ENCODE results near the gene ACSS2. TPM values are rescaled to one million over a fixed set of nuclear protein-coding genes. Genes with fewer than 3 reads are reported as not detected.
"Not testable (repeated sequence)": the region's sequence is repeated elsewhere in the genome, so short reads cannot be mapped to it uniquely, and the experiment has no call there.

Gene ACSS2
- polyA plus RNA-seq, 3 donors from 2014 or later = 1.5 to 4.9 (median 3.5) TPM

GRCh38 chr20:34862724-34863123 lies 13.7 kb upstream of the ACSS2 start:
- Mint-ChIP-seq H3K4me1 (peaks cover 0 to 11% of the 10 kb centered on the region in 2 donors), H3K27ac (no peak overlapping the region), H3K4me3 (no peak overlapping the region), H3K27me3 (ENCODE audit: low read depth in 3 of 3) (no peaks in the 10 kb centered on the region), H3K36me3 (peaks cover 0 to 11% (median 11%) of the 10 kb centered on the region in 3 donors), H3K9me3 (no peaks in the 10 kb centered on the region)
- DNase-seq = no peak

- H3K4me1 Mint-ChIP-seq = peaks cover 0 to 11% of the 10 kb centered on the region in 2 donors
- H3K4me3 Mint-ChIP-seq = no peak overlapping the region
- DNase-seq = no peak
- H3K9me3 Mint-ChIP-seq = no peaks in the 10 kb centered on the region
- H3K36me3 Mint-ChIP-seq = peaks cover 0 to 11% (median 8%) of the 10 kb centered on the region in 3 donors
- no peak overlapping the region for H3K27ac Mint-ChIP-seq
- H3K27me3 Mint-ChIP-seq (ENCODE audit: low read depth in 3 of 3) = peaks cover 0 to 1% (median 0%) of the 10 kb centered on the region in 3 donors
Measured at GRCh38 chr20:34863421-34863965, 12.9 kb upstream of the ACSS2 start.

GRCh38 chr20:34864216-34864615 lies 12.2 kb upstream of the ACSS2 start:
- no peak for DNase-seq
- Mint-ChIP-seq H3K4me3 (no peak overlapping the region), H3K27me3 (ENCODE audit: low read depth in 3 of 3) (peaks cover 0 to 1% (median 0%) of the 10 kb centered on the region in 3 donors), H3K36me3 (peaks cover 0 to 11% (median 8%) of the 10 kb centered on the region in 3 donors), H3K9me3 (no peaks in the 10 kb centered on the region), H3K4me1 (peaks cover 0 to 11% of the 10 kb centered on the region in 2 donors), H3K27ac (peak overlapping the region in 2 of 6 donors; percentile 8 to 47)

- peaks cover 0 to 2% (median 0%) of the 10 kb centered on the region in 6 donors for H3K9me3 Mint-ChIP-seq
- H3K27me3 Mint-ChIP-seq (ENCODE audit: low read depth in 3 of 3) = peaks cover 4 to 14% (median 13%) of the 10 kb centered on the region in 3 donors
- no peak for DNase-seq
- peaks cover 40 to 48% of the 10 kb centered on the region in 2 donors for H3K4me1 Mint-ChIP-seq
- no peaks in the 10 kb centered on the region for H3K36me3 Mint-ChIP-seq
- H3K27ac Mint-ChIP-seq = peak overlapping the region in 1 of 6 donors; percentile 74
- H3K4me3 Mint-ChIP-seq = peak overlapping the region; percentile 36 to 85 (median 79)
Measured at GRCh38 chr20:34871320-34871926, 5.0 kb upstream of the ACSS2 start.

DNA sequence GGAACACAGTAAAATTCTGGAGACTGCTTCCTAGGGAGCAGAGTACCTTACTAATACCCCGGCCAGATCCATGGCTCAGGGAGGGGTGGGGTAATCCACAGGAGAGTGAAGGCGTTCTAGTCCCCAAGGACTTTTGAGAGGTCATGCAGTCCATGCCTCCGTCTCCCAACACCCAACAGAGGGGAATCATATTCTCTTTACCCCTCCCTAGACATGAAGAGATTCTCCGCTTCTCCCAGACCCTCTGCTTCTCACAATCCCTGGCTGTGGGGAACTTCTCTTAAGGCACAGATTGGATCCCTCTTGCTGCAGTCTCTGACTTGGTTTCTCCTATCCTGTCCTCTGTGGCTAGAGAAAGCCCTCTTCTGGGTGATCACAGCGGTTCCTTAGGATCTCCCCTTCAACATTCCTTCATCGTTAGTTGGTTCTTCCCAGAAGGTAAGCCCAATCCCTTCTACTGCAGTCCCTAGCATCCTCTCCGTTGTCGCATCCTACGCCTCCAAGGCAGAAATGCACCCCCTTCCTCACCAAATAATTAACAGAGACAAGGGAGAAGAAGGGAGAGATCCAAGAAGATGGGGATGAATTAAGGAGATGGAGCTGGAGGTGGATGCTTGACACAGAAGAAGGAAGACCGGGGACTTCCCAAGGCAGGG lies 4.3 kb upstream of the ACSS2 start:
- Mint-ChIP-seq H3K4me3 (peak overlapping the region; percentile 70 to 85 (median 79)), H3K27ac (peak overlapping the region in 4 of 6 donors; percentile 20 to 82 (median 63)), H3K4me1 (peaks cover 44 to 53% of the 10 kb centered on the region in 2 donors), H3K9me3 (peaks cover 0 to 2% (median 0%) of the 10 kb centered on the region in 6 donors), H3K36me3 (no peaks in the 10 kb centered on the region), H3K27me3 (ENCODE audit: low read depth in 3 of 3) (peaks cover 4 to 16% (median 14%) of the 10 kb centered on the region in 3 donors)
- no peak for DNase-seq

GRCh38 chr20:34872622-34873224 lies 3.7 kb upstream of the ACSS2 start, which contains the start of gene GGT7:
Gene GGT7, minus strand, starts transcription at chr20:34872856. Its CDS starts 41 bp downstream, at chr20:34872815.
- Mint-ChIP-seq H3K4me3 (peak within 1 kb of the TSS; percentile 74 to 88 (median 86)), H3K4me1 (peaks cover 47 to 55% of the 10 kb centered on the region in 2 donors), H3K36me3 (no peaks in the 10 kb centered on the region), H3K27ac (peak within 1 kb of the TSS in 5 of 6 donors; percentile 48 to 90 (median 54)), H3K27me3 (ENCODE audit: low read depth in 3 of 3) (peaks cover 4 to 16% (median 14%) of the 10 kb centered on the region in 3 donors), H3K9me3 (peaks cover 0 to 2% (median 0%) of the 10 kb centered on the region in 6 donors)
- peak; percentile 81 to 84 (median 81) for DNase-seq

DNA sequence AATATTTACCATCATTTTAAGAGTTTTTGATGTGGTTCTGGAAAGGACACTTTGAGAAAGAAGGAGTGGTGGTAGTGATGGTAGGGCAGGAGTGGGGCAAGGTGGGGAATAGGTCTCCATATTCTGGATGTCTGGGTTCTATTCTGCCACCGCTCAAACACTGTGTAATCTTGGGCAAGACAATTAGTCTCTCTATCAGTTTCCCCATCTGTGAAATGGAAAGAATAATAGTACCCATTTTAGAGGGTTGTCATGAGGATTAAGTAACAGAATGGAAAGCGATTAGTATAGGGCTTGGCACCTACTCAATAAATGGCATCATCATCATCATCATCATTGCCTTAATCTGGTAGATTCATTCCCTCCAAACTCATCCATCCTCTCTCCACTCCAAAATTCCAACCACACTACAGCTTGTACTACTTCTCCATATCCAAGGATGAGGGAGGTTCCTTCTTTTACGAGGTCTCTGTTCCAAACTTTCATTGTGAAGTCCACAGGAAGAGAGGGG lies 2.8 kb upstream of the ACSS2 start:
- Mint-ChIP-seq H3K36me3 (no peaks in the 10 kb centered on the region), H3K27me3 (ENCODE audit: low read depth in 3 of 3) (peaks cover 4 to 16% (median 13%) of the 10 kb centered on the region in 3 donors), H3K4me1 (peaks cover 48 to 55% of the 10 kb centered on the region in 2 donors), H3K27ac (peak overlapping the region in 4 of 6 donors; percentile 8 to 73 (median 36)), H3K9me3 (peaks cover 0 to 2% (median 0%) of the 10 kb centered on the region in 6 donors), H3K4me3 (peak overlapping the region; percentile 70 to 88 (median 86))
- no peak for DNase-seq

DNA sequence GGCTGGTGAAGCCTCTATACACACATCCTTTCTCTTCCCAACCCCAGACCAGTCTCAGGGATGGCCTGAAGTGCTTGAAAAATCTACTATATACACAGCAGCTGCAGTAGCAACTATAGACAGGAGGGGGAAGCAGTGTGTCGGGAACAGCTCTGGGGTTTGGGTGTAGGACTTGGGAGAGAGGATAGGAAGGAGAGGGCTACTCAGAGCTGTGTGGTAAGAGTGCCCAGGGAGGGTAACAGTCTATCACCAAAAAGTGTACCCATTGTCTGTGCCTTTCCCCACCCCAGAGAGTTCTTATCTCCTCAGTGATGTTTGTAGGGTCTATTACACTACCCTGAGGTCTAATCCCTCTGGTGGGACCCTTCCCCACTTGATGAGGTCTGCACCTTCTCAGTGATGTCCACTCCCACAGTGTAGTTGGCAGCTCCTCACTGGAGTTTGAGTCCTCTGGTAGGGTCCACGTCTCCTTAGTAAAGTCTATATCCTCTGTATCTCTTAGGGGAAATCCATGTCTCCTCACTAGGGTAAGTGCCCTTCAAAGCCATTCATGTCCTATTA lies 2.2 kb upstream of the ACSS2 start:
- H3K27ac Mint-ChIP-seq = peak overlapping the region in 2 of 6 donors; percentile 8 to 45
- H3K27me3 Mint-ChIP-seq (ENCODE audit: low read depth in 3 of 3) = peaks cover 4 to 16% (median 13%) of the 10 kb centered on the region in 3 donors
- H3K36me3 Mint-ChIP-seq = no peaks in the 10 kb centered on the region
- peak overlapping the region; percentile 70 to 88 (median 86) for H3K4me3 Mint-ChIP-seq
- peaks cover 0 to 2% (median 0%) of the 10 kb centered on the region in 6 donors for H3K9me3 Mint-ChIP-seq
- peaks cover 48 to 55% of the 10 kb centered on the region in 2 donors for H3K4me1 Mint-ChIP-seq
- peak; percentile 13 to 20 (median 14) for DNase-seq

- H3K27ac Mint-ChIP-seq = peak overlapping the region in 5 of 6 donors; percentile 42 to 78 (median 66)
- no peak for DNase-seq
Measured at GRCh38 chr20:34875642-34876405, 588 bp upstream of the ACSS2 start.

DNA sequence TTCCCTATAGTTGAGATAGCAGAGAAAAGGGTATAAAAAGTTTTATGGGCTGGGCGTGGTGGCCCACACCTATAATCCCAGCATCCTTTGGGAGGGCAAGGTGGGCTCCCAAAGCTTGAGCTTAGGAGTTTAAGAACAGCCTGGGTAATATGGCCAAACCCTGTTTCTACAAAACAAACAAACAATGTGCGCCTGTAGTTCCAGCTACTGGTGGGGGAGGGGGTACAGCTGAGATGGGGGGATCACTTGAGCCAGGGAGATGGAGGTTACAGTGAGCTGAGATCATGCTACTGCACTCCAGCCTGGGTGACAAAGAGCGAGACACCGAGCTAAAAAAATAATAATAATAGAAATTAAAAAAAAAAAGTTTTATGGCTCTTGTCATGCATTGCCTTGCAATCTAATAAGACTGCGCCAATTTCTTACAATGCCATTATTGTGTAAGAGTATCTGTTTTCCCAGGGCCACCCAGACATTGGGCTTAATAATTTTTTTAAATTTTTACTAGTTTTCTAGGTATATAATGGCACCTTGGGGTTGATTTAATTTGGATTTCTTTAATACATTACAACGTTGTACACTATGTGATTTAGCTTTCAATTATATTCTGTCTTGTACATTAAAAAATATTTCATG lies 3.9 kb downstream of the ACSS2 start:
- Mint-ChIP-seq H3K27me3 (ENCODE audit: low read depth in 3 of 3) (peaks cover 0 to 5% (median 4%) of the 10 kb centered on the region in 3 donors), H3K4me1 (peaks cover 16 to 18% of the 10 kb centered on the region in 2 donors), H3K27ac (peak overlapping the region in 1 of 6 donors; percentile 4), H3K9me3 (no peaks in the 10 kb centered on the region), H3K4me3 (no peak overlapping the region), H3K36me3 (no peaks in the 10 kb centered on the region)
- DNase-seq = no peak

More at GRCh38 chr20:34875642-34876405, 588 bp upstream of the ACSS2 start:
- peak overlapping the region; percentile 81 to 90 (median 87) for H3K4me3 Mint-ChIP-seq
- H3K27me3 Mint-ChIP-seq (ENCODE audit: low read depth in 3 of 3) = peaks cover 2 to 16% (median 13%) of the 10 kb centered on the region in 3 donors
- H3K9me3 Mint-ChIP-seq = peaks cover 0 to 2% (median 0%) of the 10 kb centered on the region in 6 donors
- H3K4me1 Mint-ChIP-seq = peaks cover 48 to 55% of the 10 kb centered on the region in 2 donors
- H3K36me3 Mint-ChIP-seq = no peaks in the 10 kb centered on the region

- not testable (repeated sequence) for H3K9me3 Mint-ChIP-seq; H3K27me3 Mint-ChIP-seq (ENCODE audit: low read depth in 3 of 3); H3K27ac Mint-ChIP-seq; H3K36me3 Mint-ChIP-seq; DNase-seq; H3K4me3 Mint-ChIP-seq
- H3K4me1 Mint-ChIP-seq = peaks cover 11 to 12% of the 10 kb centered on the region in 2 donors
Measured at GRCh38 chr20:34880971-34881370, 4.6 kb downstream of the ACSS2 start.

- Mint-ChIP-seq H3K4me1 (peaks cover 6 to 8% of the 10 kb centered on the region in 2 donors), H3K9me3 (no peaks in the 10 kb centered on the region), H3K4me3 (no peak overlapping the region), H3K27ac (no peak overlapping the region), H3K36me3 (no peaks in the 10 kb centered on the region), H3K27me3 (ENCODE audit: low read depth in 3 of 3) (peaks cover 0 to 3% (median 0%) of the 10 kb centered on the region in 3 donors)
- no peak for DNase-seq
Measured at GRCh38 chr20:34881689-34882088, 5.3 kb downstream of the ACSS2 start.
